Hematopoietic multipotent progenitor cell (in vitro differentiated cells): ENCODE measurements around the gene ASGR2. TPM values are rescaled to one million over a fixed set of nuclear protein-coding genes. Genes with fewer than 3 reads are reported as not detected.
A peak's percentile ranks its signal among the peaks of the same experiment; 100 is the strongest.
"Not testable (repeated sequence)": the region's sequence is repeated elsewhere in the genome, so short reads cannot be mapped to it uniquely, and the experiment has no call there.

ENCODE experiments used
- DNase-seq, 3 donors: peaks; one replicate each; pipeline ENCODE4 v3.0.0-alpha.2; 2011 to 2015; ENCODE audit warnings: low read depth in 2 of 3, low spot score in 2 of 3
- total RNA-seq: library from RNA; depleted of rRNA; stranded (reverse); fragments of >200 nt; gene quantifications from one replicate; pipeline ENCODE4 v1.2.3, GENCODE V29; 2012

Gene ASGR2
- total RNA-seq, 1 donor, result 0.54 TPM

DNA sequence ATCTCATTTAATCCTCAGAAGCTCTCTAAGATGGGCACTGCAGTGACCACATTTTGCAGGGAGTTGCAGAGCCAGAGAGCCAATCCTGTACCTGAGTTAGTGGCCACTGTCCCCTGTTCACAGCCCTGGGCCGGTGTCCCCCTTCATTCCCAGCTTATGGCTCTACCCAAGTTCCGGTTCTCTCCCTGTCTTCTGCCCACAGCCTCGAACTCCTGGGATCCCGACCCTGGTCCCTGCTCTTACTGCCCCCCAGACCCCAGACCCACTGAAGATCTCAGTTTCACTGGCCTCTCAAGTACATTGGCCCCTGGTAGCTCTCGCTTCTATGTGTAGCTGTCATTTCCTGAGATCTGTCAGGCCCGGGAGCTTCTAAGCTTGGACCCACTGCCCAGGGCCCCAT lies 12.2 kb downstream of the ASGR2 start:
- no peak for DNase-seq

DNA sequence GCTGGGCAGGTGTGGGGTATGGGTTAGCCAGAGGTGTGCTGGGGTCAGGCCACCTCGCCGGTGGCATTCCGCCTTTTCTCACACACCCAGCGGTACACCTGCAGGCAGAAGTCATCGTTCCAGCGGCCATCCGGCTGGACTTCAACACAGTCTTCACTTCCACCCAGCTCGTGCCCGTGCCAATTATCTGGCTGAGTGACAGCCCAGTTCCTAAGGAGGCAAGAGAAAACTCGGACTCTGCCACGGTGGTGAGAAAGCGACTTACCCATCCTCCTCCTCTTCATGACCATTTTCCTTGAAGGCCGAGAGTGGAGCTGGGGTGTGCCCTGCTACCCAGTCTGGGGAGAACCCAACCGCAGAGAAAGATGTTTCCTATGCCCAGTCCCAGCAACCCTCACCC lies 13.1 kb downstream of the ASGR2 start:
- no peak for DNase-seq

DNA sequence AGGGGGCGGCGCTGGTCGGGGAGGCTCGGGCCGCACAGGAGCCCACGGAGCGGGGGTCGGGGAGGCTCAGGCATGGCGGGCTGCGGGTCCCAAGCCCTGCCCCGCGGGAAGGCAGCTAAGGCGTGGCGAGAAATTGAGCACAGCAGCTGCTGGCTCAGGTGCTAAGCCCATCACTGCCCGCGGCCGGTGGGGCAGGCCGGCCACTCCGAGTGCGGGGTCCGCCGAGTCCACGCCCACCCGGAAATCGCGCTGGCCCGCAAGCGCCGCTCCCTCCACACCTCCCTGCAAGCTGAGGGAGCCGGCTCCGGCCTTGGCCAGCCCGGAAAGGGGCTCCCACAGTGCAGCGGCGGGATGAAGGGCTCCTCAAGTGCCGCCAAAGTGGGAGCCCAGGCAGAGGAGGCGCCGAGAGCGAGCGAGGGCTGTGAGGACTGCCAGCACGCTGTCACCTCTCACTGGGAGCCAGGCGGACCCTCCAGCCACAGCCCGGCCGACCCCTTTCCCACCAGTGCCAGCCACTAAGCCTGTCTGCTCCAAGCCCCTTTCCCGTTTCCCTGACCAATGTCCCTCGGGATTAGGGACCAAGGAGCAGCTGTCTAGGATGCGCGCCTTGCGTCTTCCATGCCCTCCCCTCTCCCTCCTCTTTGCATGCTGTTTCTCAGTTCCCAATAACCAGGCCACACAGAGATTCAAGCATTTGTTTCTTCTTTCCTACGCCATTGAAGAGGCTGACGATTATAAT lies 13.8 kb downstream of the ASGR2 start:
- not testable (repeated sequence) for DNase-seq

- no peak for DNase-seq
Measured at GRCh38 chr17:7098802-7099459, 15.7 kb downstream of the ASGR2 start.

DNA sequence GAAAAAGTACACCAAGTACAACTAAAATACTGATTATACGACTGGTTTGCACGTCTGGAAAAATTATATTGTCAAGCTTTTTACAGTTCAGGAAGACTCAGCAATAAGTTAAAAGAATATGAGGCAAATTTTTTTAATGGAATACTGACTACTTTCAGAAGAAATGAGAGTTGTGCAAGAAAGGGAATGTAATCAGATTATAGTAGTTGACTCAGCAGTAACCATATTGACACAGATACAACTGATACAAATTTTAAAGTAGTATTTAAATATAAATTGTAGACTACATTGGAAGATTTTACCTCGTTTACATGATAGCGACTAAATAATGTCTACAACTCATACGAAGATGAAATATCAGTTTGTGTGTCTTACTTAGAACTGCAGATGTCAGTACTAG lies 16.7 kb downstream of the ASGR2 start:
- no peak for DNase-seq

GRCh38 chr17:7095625-7096024 lies 19.0 kb downstream of the ASGR2 start:
- peak in 2 of 3 donors; percentile 41 to 79 for DNase-seq

DNA sequence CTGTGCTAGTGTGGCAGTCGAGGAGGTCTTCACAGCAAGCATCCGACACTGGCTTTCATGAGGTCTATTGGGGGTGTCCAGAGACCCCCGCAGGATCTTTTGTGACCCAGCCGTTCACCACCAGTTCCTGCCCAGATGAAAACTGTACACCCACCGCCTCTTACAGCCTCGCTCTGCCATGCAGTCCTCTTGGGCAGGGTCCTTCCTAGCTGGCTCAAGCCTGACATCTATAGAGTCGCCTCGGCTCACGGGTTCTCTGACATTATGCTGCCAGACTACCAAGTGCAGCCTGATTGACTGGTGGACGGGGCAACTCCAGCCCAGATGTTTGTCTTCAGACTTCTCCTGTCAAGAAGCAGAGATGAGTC lies 20.0 kb downstream of the ASGR2 start:
- DNase-seq, result no peak

DNA sequence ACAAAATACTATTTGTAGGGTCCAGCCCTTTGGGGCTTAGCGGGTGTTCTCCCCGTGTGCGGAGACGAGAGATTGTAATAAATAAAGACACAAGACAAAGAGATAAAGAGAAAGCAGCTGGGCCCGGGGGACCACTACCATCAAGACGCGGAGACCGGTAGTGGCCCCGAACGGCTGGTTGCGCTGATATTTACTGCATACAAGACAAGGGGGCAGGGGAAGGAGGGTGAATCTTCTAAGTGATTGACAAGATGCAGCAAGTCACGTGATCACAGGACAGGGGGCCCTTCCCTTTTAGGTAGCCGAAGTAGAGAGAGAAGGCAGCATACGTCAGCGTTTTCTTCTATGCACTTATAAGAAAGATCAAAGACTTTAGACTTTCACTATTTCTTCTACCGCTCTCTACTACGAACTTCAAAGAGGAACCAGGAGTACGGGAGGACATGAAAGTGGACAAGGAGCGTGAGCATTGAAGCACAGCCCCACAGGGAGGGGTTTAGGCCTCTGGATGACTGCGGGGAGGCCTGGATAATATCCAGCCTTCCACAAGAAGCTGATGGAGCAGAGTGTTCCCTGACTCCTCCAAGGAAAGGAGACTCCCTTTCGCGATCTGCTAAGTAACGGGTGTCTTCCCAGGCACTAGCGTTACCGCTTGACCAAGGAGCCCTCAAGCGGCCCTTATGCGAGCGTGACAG lies 23.2 kb downstream of the ASGR2 start:
- not testable (repeated sequence) for DNase-seq

- not testable (repeated sequence) for DNase-seq
Measured at GRCh38 chr17:7089570-7089969, 25.1 kb downstream of the ASGR2 start.

DNA sequence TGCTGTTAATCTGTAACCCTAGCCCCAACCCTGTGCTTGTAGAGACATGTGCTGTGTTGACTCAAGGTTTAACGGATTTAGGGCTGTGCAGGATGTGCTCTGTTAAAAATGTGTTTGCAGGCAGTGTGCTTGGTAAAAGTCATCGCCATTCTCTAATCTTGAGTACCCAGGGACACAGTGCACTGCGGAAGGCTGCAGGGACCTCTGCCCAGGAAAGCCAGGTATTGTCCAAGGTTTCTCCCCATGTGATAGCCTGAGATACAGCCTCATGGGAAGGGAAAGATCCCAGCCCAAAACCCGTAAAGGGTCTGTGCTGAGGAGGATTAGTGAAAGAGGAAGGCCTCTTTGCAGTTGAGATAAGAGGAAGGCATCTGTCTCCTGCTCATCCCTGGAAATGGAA lies 26.2 kb downstream of the ASGR2 start:
- DNase-seq, result not testable (repeated sequence)

DNA sequence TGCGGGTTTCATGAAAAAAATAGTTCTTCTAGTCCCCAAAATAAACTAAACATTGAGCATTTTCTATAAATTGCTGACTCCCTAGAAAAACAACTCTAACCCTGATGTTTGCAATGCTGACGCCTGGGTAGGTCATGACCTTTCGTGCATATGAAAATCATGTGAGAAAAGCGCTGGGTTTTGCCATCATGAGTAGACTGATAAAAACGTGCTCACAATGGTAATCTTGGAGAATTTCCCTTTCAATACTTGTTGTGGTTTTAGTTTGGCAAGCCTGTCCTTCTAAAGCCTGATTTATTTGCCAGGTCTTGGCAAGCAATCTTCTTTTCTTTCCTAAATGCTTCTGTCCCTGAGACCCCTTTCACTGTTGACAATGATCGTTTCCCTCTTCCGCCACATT lies 30.5 kb downstream of the ASGR2 start:
- DNase-seq, result peak in 1 of 3 donors; percentile 11

- no peak for DNase-seq
Measured at GRCh38 chr17:7083592-7083991, 31.0 kb downstream of the ASGR2 start.

DNA sequence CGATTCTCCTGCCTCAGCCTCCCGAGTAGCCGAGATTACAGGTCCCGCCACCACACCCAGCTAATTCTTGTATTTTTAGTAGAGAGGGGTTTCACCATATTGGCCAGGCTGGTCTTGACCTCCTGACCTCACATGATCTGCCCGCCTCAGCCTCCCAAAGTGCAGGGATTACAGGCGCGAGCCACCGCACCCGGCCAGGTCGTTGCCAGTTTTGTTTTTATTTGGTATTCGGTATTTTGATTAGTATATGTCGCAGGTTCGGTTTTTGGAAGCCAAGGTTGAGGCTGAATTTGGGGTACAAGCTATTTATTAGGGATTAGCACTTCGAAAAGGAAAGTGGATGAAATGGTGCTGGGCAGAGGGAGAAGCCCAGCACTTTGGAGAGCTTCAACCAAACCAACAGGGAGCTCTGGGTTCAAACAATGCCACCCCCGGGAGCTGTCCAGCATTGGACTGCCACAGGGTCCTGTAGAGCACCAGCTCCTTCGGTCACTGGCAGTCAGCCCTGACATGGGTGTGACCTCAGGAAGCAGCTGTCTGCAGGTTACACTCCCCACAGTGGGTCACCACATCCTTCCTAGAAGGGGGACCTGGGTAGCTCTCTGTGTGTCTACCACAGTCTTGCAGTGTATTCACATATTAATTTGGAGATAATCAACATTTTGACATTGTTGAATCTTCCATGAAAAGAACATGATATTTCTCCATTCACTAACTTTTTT lies 33.1 kb downstream of the ASGR2 start:
- DNase-seq, result peak in 2 of 3 donors; percentile 78 to 93

DNA sequence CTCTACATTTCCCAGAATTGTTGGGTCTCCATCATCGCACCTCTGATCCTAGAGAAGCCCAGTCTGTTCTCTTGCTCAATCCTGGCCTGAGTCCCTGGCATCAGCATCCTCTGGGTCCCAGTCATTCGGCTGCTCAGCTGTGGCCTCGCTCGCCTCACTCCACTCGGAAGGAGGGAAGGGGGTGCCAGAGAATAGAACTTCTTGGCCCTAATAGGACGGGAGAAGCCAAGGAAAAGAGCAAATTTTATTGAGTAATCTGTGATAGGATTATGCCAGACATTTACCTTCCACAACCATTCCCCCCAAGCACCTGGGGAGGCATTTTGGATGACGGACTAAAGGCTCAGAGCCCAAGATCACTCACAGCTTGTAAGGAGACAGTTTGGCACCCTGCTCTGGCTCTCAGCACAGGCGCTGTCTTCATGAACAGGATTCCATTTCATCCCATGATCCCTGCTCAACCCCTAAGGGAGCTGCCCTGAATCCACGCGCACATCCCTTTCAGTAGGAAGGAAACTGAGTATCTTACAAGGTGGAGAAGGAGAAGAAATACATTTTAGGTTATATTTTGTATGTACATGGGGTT lies 34.1 kb downstream of the ASGR2 start:
- no peak for DNase-seq

DNA sequence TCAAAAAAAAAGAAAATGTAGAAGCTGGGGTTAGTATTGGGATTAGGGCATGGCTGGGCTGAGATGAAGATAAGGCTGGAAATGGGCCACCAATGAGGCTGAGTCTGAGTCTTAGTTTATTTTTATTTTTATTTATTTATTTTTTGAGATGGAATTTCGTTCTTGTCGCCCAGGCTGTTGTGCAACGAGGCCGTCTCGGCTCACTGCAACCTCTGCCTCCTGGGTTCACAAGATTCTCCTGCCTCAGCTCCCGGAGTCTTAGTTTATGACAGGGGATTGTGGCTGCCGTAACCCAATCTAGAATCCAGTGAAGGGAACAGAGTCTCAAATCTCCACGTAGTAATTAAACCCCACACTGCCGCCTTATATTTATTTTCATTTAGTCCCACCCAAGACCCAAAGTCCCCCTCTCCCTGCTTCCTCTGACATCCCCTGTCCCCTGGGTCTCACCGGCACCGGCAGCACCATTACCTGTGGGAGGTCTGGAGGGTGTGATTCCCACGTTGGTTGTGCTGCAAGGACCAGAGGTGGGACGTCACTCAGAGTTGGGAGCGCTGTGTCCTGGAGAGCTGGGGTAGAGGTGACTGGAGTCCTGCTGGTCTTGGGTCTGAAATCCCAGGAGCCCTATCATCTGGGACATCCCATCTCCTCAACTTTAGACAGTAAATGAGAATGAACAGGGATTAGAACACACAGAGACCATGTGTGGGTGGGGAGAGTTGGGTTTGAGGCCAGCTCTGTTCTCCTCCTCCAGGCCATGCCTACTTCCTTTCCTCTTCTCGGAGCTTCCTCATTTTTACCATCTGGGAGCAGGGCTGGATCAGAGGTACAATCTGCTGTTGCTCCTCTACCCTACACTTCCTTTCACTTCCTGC lies 34.8 kb downstream of the ASGR2 start, which contains the start of gene CLEC10A:
CLEC10A (minus strand) TSS at position 671 of the 875 bp plus-strand sequence. CDS start 1,439 bp downstream, outside the sequence.
- DNase-seq, result no peak

GRCh38 chr17:7078711-7079110 lies 35.9 kb downstream of the ASGR2 start:
- DNase-seq, result no peak

DNA sequence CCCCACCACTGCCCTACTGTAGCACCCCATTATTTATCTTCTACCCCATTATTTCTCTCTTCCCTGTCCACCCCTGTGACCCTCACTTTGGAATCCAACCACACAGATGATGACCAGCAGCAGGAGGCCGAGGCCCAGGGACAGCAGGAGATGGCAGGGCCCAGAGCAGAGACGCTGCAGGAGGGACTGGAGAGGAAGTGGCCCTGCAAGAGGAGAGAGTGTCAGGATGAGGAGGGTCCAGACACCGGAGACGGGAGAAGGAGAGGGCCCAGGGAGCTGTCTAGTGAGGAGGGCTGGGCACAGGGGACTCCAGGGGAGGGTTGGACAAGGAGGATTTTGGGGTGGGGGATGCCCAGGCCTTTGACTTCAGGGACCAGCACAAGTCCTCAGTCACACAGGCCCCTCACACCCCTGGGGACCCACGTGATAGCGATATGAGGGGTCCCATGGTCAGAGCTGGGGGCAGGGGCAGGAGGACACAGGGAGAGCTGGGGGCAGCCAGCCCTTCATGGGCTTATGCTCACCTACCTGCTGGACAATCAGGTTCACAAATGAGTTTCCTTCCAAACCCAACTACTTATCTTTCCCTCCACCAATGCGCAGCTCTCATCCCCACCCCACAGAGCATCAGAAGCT lies 36.6 kb downstream of the ASGR2 start:
- no peak for DNase-seq

- DNase-seq, result no peak
Measured at GRCh38 chr17:7074931-7075330, 39.7 kb downstream of the ASGR2 start.

GRCh38 chr17:7072406-7072805 lies 42.2 kb downstream of the ASGR2 start:
- no peak for DNase-seq
